KMS-11 (cell line): Measurements from ENCODE around the gene C1orf74.

Source experiments
- H2AFZ ChIP-seq: fragments of 200-600 bp; sonication (generic); 2 replicates; pipeline ENCODE4 v1.6.1; 2016; ENCODE audit warnings: antibody characterized with exemption, mixed run types, low read depth
- H3K27ac ChIP-seq: fragments of 200-600 bp; sonication (generic); 2 replicates; pipeline ENCODE4 v1.6.1; 2016; ENCODE audit warnings: mild to moderate bottlenecking, mixed run types
- H3K27me3 ChIP-seq: fragments of 200-600 bp; sonication (generic); 2 replicates; pipeline ENCODE4 v1.6.1; 2017; ENCODE audit warnings: mild to moderate bottlenecking, low read depth, mixed run types, moderate library complexity; ENCODE audit not compliant: insufficient read depth
- H3K36me3 ChIP-seq: fragments of 200-600 bp; sonication (generic); 2 replicates; pipeline ENCODE4 v1.6.1; 2017; ENCODE audit warnings: mild to moderate bottlenecking, mixed run types; ENCODE audit not compliant: insufficient read depth
- H3K4me1 ChIP-seq: fragments of 200-600 bp; sonication (generic); 2 replicates; pipeline ENCODE4 v1.6.1; 2016; ENCODE audit warnings: mild to moderate bottlenecking, low read depth, mixed run types; ENCODE audit not compliant: poor library complexity, severe bottlenecking
- H3K4me2 ChIP-seq: fragments of 200-600 bp; sonication (generic); 2 replicates; pipeline ENCODE4 v1.7.0; 2016; ENCODE audit warnings: mild to moderate bottlenecking, mixed run types
- H3K4me3 ChIP-seq: fragments of 200-600 bp; sonication (generic); IDR thresholded peaks from 2 replicates; pipeline ENCODE4 v1.6.1; 2017; ENCODE audit warnings: low read depth, low read length, mixed read lengths; ENCODE audit not compliant: insufficient read depth
- H3K79me2 ChIP-seq: fragments of 200-600 bp; sonication (generic); 2 replicates; pipeline ENCODE4 v1.6.1; 2016; ENCODE audit warnings: low read depth, mixed run types; ENCODE audit not compliant: insufficient read depth
- H3K9ac ChIP-seq: fragments of 200-600 bp; sonication (generic); 2 replicates; pipeline ENCODE4 v1.6.1; 2016; ENCODE audit warnings: mild to moderate bottlenecking, mixed run types
- H4K20me1 ChIP-seq: fragments of 200-600 bp; sonication (generic); 2 replicates; pipeline ENCODE4 v1.6.1; 2016; ENCODE audit warnings: mild to moderate bottlenecking, mixed run types; ENCODE audit not compliant: insufficient read depth
- TF ChIP-seq, protein P1 (sequence below): fragments of 200-600 bp; sonication (generic); conservative IDR thresholded peaks from 2 replicates; pipeline ENCODE4 v1.6.1; 2017; ENCODE audit warnings: low read depth, mild to moderate bottlenecking, antibody characterized with exemption, low read length, moderate library complexity, mixed read lengths

The C1orf74 gene

DNA sequence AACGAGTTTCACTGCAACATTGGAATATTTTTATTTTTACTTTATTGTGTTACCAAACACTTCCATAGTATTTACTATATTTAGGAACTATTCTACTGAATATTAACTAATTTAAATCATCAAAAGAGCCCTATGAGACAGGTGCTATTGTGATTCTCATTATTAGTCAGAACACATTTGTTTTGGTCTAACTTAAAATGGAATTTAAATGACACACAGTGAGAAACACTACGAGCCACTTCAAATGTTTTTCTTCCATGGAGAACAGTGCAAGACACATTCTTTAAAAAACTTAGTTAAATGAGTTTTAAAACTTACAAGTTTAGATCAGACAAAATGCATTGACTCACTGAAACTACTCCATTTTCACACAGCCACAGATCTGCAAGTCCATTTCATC lies 35.2 kb downstream of the C1orf74 start:
- Histone ChIP-seq H2AFZ (no peak overlapping the region), H3K4me2 (no peak overlapping the region), H3K79me2 (no peaks in the 10 kb centered on the region), H3K27me3 (no peaks in the 10 kb centered on the region), H3K27ac (no peak overlapping the region), H4K20me1 (no peaks in the 10 kb centered on the region), H3K36me3 (no peaks in the 10 kb centered on the region), H3K4me1 (peaks cover 65% of the 10 kb centered on the region), H3K4me3 (no peak overlapping the region), H3K9ac (no peak overlapping the region)
- TF ChIP-seq, protein P1, sequence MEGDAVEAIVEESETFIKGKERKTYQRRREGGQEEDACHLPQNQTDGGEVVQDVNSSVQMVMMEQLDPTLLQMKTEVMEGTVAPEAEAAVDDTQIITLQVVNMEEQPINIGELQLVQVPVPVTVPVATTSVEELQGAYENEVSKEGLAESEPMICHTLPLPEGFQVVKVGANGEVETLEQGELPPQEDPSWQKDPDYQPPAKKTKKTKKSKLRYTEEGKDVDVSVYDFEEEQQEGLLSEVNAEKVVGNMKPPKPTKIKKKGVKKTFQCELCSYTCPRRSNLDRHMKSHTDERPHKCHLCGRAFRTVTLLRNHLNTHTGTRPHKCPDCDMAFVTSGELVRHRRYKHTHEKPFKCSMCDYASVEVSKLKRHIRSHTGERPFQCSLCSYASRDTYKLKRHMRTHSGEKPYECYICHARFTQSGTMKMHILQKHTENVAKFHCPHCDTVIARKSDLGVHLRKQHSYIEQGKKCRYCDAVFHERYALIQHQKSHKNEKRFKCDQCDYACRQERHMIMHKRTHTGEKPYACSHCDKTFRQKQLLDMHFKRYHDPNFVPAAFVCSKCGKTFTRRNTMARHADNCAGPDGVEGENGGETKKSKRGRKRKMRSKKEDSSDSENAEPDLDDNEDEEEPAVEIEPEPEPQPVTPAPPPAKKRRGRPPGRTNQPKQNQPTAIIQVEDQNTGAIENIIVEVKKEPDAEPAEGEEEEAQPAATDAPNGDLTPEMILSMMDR: no peak

DNA sequence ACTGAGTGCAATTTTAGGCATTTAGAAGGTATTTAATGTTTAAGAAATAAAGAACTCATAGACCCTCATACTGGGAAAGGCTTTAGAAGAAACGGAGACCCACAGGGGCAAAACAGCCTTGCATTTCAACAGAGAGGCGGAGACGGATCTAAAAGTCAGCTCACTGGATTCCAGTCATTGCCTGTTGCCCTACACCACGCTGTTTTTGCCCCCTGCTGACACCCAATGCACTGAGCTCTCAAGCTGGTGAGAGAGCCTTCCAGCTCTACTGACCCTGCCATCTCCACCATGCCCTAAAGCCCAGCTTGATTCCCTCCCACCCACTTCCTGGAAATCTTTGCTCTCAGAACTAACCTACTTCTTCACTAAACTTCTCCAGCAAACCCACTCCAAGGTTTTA lies 35.7 kb downstream of the C1orf74 start:
- Histone ChIP-seq H3K27me3 (no peaks in the 10 kb centered on the region), H4K20me1 (no peaks in the 10 kb centered on the region), H3K27ac (no peak overlapping the region), H3K9ac (no peak overlapping the region), H3K4me3 (no peak overlapping the region), H3K36me3 (no peaks in the 10 kb centered on the region), H3K4me1 (peaks cover 59% of the 10 kb centered on the region), H3K4me2 (peak overlapping the region; percentile 37), H2AFZ (0 out of 2 replicates have a peak overlapping the region, but pooled peaks have one; percentile 74), H3K79me2 (no peaks in the 10 kb centered on the region)
- TF ChIP-seq, protein P1: no peak

DNA sequence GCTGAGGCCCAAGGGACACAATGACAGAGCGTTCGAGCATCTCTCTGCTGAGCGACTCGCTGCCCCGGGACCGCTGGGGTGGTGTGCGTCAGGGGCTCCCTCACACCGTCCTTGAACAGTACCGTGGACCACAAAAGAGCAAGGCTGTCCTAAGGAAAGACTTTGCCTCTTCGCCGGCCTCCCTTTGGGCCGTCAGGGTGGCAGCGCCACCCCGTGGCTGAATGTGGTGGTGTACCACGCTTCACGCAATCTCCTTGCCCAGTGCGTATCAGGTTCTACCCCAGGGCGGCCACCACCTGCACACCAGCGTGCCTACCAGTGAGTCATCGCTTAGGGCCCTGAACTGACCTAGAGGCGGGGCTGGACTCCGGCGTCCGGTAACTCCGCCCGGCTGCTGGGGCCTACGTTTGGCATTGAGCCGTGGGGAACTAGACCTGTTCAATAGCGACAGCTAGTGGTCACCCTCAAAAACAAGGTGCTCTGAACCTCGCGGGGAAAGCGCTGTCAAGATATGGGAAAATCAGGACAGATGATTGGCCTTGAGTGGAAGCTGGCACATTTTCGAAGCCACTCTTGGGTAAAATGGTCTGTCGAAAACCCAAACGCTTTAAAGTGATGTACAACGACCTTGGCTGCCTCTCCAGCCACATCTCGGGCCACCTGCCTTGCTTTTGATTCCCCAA lies 36.6 kb downstream of the C1orf74 start:
- Histone ChIP-seq H3K4me1 (peaks cover 50% of the 10 kb centered on the region), H4K20me1 (no peaks in the 10 kb centered on the region), H3K4me2 (peak overlapping the region; percentile 37), H2AFZ (peak overlapping the region; percentile 74), H3K27me3 (no peaks in the 10 kb centered on the region), H3K9ac (no peak overlapping the region), H3K36me3 (no peaks in the 10 kb centered on the region), H3K79me2 (no peaks in the 10 kb centered on the region), H3K27ac (no peak overlapping the region), H3K4me3 (no peak overlapping the region)
- TF ChIP-seq, protein P1: peak; percentile 98

DNA sequence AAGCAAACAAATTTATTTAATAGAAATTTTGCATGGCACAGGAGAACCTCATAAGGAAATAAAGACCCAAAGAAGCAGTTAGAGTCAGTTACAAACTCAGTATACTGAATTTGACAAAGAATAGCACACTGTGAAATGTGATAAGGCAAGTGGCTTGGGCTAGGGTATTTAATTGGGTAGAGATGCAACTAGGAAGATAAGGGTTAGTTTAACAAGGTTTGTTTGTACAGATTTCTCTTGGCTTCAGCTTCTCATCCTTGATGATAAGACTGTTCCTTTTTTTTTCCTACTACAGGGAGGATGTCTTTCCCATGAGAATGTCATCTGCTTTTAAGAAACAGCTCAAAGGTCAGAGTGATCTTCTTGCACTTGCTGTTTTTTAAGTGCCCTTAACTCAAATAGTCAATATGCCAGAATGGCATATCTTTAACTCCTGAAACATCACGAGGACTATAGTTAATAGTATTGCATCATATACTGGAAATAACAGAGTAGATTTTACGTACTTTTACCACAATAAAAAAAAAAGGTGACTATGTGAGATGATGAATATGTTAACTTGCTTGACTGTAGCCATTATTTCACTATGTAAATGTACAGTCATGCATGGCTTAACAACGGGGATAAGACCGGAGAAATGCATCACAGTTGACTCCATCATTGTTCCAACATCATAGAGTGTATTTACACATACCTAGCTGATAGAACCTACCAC lies 37.8 kb downstream of the C1orf74 start:
- Histone ChIP-seq H2AFZ (no peak overlapping the region), H3K79me2 (no peaks in the 10 kb centered on the region), H3K9ac (no peak overlapping the region), H3K4me2 (no peak overlapping the region), H3K36me3 (no peaks in the 10 kb centered on the region), H3K4me1 (peaks cover 39% of the 10 kb centered on the region), H3K4me3 (no peak overlapping the region), H3K27ac (no peak overlapping the region), H4K20me1 (no peaks in the 10 kb centered on the region), H3K27me3 (no peaks in the 10 kb centered on the region)
- TF ChIP-seq, protein P1: no peak
